GM12892 (cell line): Measurements from ENCODE around the gene CCDC201.

ENCODE experiments used
- POLR2A ChIP-seq: IDR thresholded peaks from 2 replicates; pipeline ENCODE4 v1.6.1; 2011; ENCODE audit warnings: low read depth, low read length, control low read depth
- POLR2AphosphoS5 ChIP-seq: IDR thresholded peaks from 2 replicates; pipeline ENCODE4 v1.6.1; 2011; ENCODE audit warnings: low read depth, low read length, control low read depth
- TAF1 ChIP-seq: IDR thresholded peaks from 2 replicates; pipeline ENCODE4 v1.6.1; 2011; ENCODE audit warnings: low read depth, mild to moderate bottlenecking, control low read depth, low read length, borderline replicate concordance

GRCh38 chr7:45921699-45922519 lies 49.0 kb upstream of the CCDC201 start:
- TF ChIP-seq POLR2A (no peak), POLR2AphosphoS5 (no peak), TAF1 (no peak)
